NCI-H82 treated with DMSO at 0.1 percent for 48 hours (cell line): ENCODE data around the gene PGPEP1.
A peak's percentile ranks its signal among the peaks of the same experiment; 100 is the strongest.
"Not testable (repeated sequence)": the region's sequence is repeated elsewhere in the genome, so short reads cannot be mapped to it uniquely, and the experiment has no call there.

ENCODE experiments used
- DNase-seq: peaks from one replicate; lab custom pipeline; 2025; ENCODE audit not compliant: unreplicated experiment; lab: John Stamatoyannopoulos, UW

PGPEP1 gene

GRCh38 chr19:18308051-18308947 is 32.1 kb upstream of the PGPEP1 start:
- no peak for DNase-seq

GRCh38 chr19:18308948-18309325 is 31.5 kb upstream of the PGPEP1 start:
- DNase-seq: no peak

- no peak for DNase-seq
Observed at GRCh38 chr19:18309525-18310064, 30.8 kb upstream of the PGPEP1 start.

- no peak for DNase-seq
Observed at GRCh38 chr19:18310118-18310909, 30.1 kb upstream of the PGPEP1 start.

- no peak for DNase-seq
Observed at GRCh38 chr19:18310966-18311365, 29.4 kb upstream of the PGPEP1 start.

- DNase-seq: no peak
Observed at GRCh38 chr19:18311502-18312091, 28.8 kb upstream of the PGPEP1 start.

- no peak for DNase-seq
Observed at GRCh38 chr19:18312092-18312534, 28.3 kb upstream of the PGPEP1 start.

GRCh38 chr19:18313398-18313797 is 27.0 kb upstream of the PGPEP1 start:
- DNase-seq: no peak

- no peak for DNase-seq
Observed at GRCh38 chr19:18317961-18318800, 22.2 kb upstream of the PGPEP1 start.

- DNase-seq: no peak
Observed at GRCh38 chr19:18319591-18320135, 20.7 kb upstream of the PGPEP1 start.

- no peak for DNase-seq
Observed at GRCh38 chr19:18320865-18321733, 19.3 kb upstream of the PGPEP1 start.

GRCh38 chr19:18321734-18322102 is 18.7 kb upstream of the PGPEP1 start:
- no peak for DNase-seq

GRCh38 chr19:18322318-18322758 is 18.1 kb upstream of the PGPEP1 start:
- peak; percentile 20 for DNase-seq

- DNase-seq: peak; percentile 98
Observed at GRCh38 chr19:18322759-18323460, 17.5 kb upstream of the PGPEP1 start, which contains the start of gene LSM4. LSM4 (minus strand) TSS chr19:18323076; CDS start chr19:18323020, 56 bp downstream.

GRCh38 chr19:18324373-18324731 is 16.0 kb upstream of the PGPEP1 start:
- not testable (repeated sequence) for DNase-seq

- no peak for DNase-seq
Observed at GRCh38 chr19:18326772-18327171, 13.6 kb upstream of the PGPEP1 start.

GRCh38 chr19:18328340-18329034 is 11.9 kb upstream of the PGPEP1 start:
- DNase-seq: peak; percentile 100

GRCh38 chr19:18329035-18329376 is 11.4 kb upstream of the PGPEP1 start:
- no peak for DNase-seq
